SK-N-MC (cell line): Measurements from ENCODE around the gene GDE1.

Experiments used
- EZH2 ChIP-seq: fragments of 200-600 bp; sonication (generic); IDR thresholded peaks from one replicate; pipeline ENCODE4 v1.6.1; 2017; ENCODE audit warnings: antibody characterized with exemption
- FOXP2 ChIP-seq: optimal IDR thresholded peaks from 2 replicates; pipeline ENCODE3; 2011; ENCODE audit warnings: mild to moderate bottlenecking, moderate library complexity; ENCODE audit not compliant: insufficient read depth; ENCODE audit errors: extremely low read length, control extremely low read depth
- POLR2AphosphoS5 ChIP-seq: IDR thresholded peaks from 2 replicates; pipeline ENCODE4 v1.6.1; 2012; ENCODE audit warnings: mild to moderate bottlenecking, low read depth, low read length, borderline replicate concordance

GRCh38 chr16:19524616-19525384 is 2.9 kb upstream of the GDE1 start:
- no peak for TF ChIP-seq POLR2AphosphoS5
- TF ChIP-seq EZH2 = no peak
- TF ChIP-seq FOXP2 = no peak
